Neural progenitor cell (in vitro differentiated cells): ENCODE data around the gene NUDT1. TPM values are rescaled to one million over a fixed set of nuclear protein-coding genes. Genes with fewer than 3 reads are reported as not detected.

Experiments
- DNase-seq: peaks from one replicate; pipeline ENCODE4 v3.0.0-alpha.2; 2016; ENCODE audit warnings: low spot score
- H2AFZ ChIP-seq: fragments of 200-600 bp; sonication (generic); replicated peaks from 2 replicates; pipeline ENCODE4 v1.6.1; 2016; ENCODE audit warnings: antibody characterized with exemption
- H3F3A ChIP-seq: fragments of 200-600 bp; sonication (generic); 2 replicates; pipeline ENCODE4 v1.6.1; 2016; ENCODE audit warnings: antibody characterized with exemption, low read depth
- H3K27ac ChIP-seq: fragments of 200-600 bp; sonication (generic); 2 replicates; pipeline ENCODE4 v1.5.1; 2016; ENCODE audit warnings: mild to moderate bottlenecking
- H3K27me3 ChIP-seq: fragments of 200-600 bp; sonication (generic); 2 replicates; pipeline ENCODE4 v1.6.1; 2016; ENCODE audit warnings: mild to moderate bottlenecking, moderate library complexity
- H3K36me3 ChIP-seq: fragments of 200-600 bp; sonication (generic); 2 replicates; pipeline ENCODE4 v1.5.1; 2016
- H3K4me1 ChIP-seq: fragments of 200-600 bp; sonication (generic); 2 replicates; pipeline ENCODE4 v1.6.1; 2016; ENCODE audit warnings: mixed run types
- H3K4me2 ChIP-seq: fragments of 200-600 bp; sonication (generic); 2 replicates; pipeline ENCODE4 v1.6.1; 2016
- H3K4me3 ChIP-seq: fragments of 200-600 bp; sonication (generic); 2 replicates; pipeline ENCODE4 v1.5.1; 2016
- H3K79me2 ChIP-seq: fragments of 200-600 bp; sonication (generic); 2 replicates; pipeline ENCODE4 v1.6.1; 2016; ENCODE audit warnings: low read depth
- H3K9ac ChIP-seq: fragments of 200-600 bp; sonication (generic); 2 replicates; pipeline ENCODE4 v1.6.1; 2016
- H3K9me3 ChIP-seq: fragments of 200-600 bp; sonication (generic); 2 replicates; pipeline ENCODE4 v1.5.1; 2016; ENCODE audit warnings: low read depth
- H4K20me1 ChIP-seq: fragments of 200-600 bp; sonication (generic); 2 replicates; pipeline ENCODE4 v1.6.1; 2016; ENCODE audit warnings: low read depth
- H3K27ac Mint-ChIP-seq: 3 replicates; pipeline ENCODE4 v1.8.0; 2021; ENCODE audit warnings: mixed read lengths
- H3K27me3 Mint-ChIP-seq: 2 replicates; pipeline ENCODE4 v1.8.0; 2022; ENCODE audit warnings: low read depth, mild to moderate bottlenecking, inconsistent platforms, moderate library complexity, mixed read lengths; ENCODE audit not compliant: insufficient read depth
- H3K36me3 Mint-ChIP-seq: 3 replicates; pipeline ENCODE4 v1.8.0; 2021; ENCODE audit warnings: mixed read lengths
- H3K4me1 Mint-ChIP-seq: 3 replicates; pipeline ENCODE4 v1.8.0; 2021; ENCODE audit warnings: mixed read lengths
- H3K4me3 Mint-ChIP-seq: 3 replicates; pipeline ENCODE4 v1.8.0; 2021; ENCODE audit warnings: mild to moderate bottlenecking, moderate library complexity, mixed read lengths
- H3K9me3 Mint-ChIP-seq: 3 replicates; pipeline ENCODE4 v1.8.0; 2020; ENCODE audit warnings: mixed read lengths
- EZH2 ChIP-seq: fragments of 200-600 bp; sonication (generic); IDR thresholded peaks from 2 replicates; pipeline ENCODE4 v1.6.1; 2017; ENCODE audit warnings: antibody characterized with exemption, mild to moderate bottlenecking, moderate library complexity
- EZH2phosphoT487 ChIP-seq: fragments of 200-600 bp; sonication (generic); IDR thresholded peaks from 2 replicates; pipeline ENCODE4 v1.6.1; 2017; ENCODE audit warnings: antibody characterized with exemption
- total RNA-seq: library from RNA; depleted of rRNA; stranded (reverse); fragments of >200 nt; gene quantifications from 2 replicates; pipeline ENCODE4 v1.2.3, GENCODE V29; 2015; ENCODE audit warnings: low replicate concordance
- TF ChIP-seq, protein P1 (sequence below): fragments of 200-600 bp; sonication (generic); IDR thresholded peaks from 2 replicates; pipeline ENCODE4 v1.5.1; 2017; ENCODE audit warnings: antibody characterized with exemption, mild to moderate bottlenecking

The NUDT1 gene
- total RNA-seq, 1 donor from 2014 or later, result 29.6 TPM

DNA sequence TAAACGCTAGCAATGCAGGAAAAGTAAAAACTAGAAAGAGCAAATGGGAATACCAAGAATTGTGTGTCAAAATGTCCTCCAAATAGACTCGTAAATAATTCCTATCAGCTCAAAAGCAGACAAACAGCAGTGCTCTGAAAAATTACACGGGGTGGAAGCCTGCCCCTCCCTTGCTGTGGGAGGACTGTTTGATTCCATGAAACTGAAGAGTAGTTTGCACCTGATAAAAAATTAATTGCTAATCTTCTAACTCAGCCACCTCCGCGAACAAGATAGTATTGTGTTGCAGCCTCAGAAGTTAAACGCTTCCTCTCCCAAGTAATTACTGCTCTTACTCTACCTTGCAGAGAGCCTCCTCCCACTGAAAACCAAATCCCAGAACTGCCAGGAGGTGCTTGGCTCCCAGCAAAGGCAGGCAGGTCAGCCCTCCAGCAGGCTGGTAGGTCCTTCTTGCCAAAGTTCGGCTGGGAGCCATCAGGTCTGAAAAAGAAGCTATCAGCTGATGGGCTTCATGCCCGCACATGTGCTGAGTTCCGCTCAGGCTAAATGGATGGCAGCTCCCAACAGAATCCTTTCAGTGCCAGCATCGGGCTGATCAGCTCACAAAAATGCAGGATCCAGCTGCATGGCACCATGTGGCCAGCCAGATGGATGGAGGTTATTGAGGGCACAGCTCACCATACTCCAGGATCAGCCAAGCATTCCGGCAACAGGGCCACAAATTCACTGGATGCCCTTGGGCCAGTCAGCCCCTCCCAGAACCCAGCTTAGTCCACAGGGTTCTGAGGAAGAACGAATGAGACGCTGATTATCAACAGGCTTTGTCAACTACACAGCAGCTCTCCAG lies 46.4 kb upstream of the NUDT1 start:
- H3K4me3 ChIP-seq, result no peak overlapping the region
- H3K36me3 Mint-ChIP-seq, result peaks cover 34% of the 10 kb centered on the region

DNA sequence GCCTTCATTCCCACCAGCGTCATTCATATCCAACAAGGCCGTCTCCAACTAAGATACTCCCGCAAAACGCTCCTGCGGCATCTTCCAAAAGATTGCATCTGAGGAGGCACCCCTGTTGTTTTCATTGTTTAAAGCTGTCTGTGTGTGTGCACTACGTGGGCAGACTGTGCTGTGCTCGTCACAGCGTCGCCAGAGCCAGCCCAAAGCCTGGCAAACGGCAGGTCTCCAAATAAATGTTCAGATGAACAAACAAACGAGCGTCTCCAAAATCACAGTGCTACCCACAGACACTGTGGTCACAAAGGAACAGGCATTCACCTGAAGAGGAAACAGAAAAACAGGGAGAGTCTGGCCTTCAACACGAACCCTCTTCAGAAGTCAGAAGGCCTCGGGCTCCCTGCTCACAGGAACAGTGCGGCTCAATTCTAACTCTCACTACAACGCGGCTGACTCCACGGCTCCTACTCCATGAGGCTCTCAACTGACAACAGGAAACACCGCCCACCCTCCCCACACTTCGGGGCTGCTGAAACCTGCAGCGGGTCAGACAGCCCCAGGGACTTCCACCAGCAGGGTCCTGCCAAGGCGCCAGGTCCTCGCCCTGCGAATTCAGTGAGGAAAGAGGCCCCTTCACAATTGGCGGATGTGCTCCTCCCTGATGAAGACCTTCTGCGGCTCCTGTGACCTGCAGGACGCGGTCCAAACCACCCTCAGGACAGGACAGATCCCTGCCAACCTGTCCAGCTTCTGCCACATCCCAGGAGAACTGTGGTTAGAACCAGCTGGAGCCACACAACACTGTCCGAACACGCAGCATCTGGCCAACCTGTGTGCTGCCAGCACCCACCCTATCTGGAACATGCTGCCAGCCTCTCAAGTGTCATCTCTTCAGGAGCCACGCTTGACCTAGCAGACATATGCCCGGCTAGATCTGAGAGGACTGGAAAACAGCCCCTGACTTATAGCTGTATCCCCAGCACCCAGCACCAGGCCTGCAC lies 45.3 kb upstream of the NUDT1 start:
- peaks cover 3% of the 10 kb centered on the region for H3K4me1 Mint-ChIP-seq
- Histone ChIP-seq H3K27me3 (no peaks in the 10 kb centered on the region), H4K20me1 (no peaks in the 10 kb centered on the region), H3K4me2 (no peak overlapping the region), H3K4me1 (peaks cover 10% of the 10 kb centered on the region), H2AFZ (no peak overlapping the region), H3K36me3 (no peaks in the 10 kb centered on the region), H3K79me2 (peaks cover 8% of the 10 kb centered on the region), H3K27ac (no peak overlapping the region), H3K4me3 (no peak overlapping the region), H3K9ac (no peak overlapping the region), H3K9me3 (no peaks in the 10 kb centered on the region), H3F3A (no peaks in the 10 kb centered on the region)
- H3K9me3 Mint-ChIP-seq, result peaks cover 7% of the 10 kb centered on the region
- H3K4me3 Mint-ChIP-seq, result no peak overlapping the region
- no peak for TF ChIP-seq EZH2phosphoT487
- no peak for TF ChIP-seq EZH2
- TF ChIP-seq, protein P1, sequence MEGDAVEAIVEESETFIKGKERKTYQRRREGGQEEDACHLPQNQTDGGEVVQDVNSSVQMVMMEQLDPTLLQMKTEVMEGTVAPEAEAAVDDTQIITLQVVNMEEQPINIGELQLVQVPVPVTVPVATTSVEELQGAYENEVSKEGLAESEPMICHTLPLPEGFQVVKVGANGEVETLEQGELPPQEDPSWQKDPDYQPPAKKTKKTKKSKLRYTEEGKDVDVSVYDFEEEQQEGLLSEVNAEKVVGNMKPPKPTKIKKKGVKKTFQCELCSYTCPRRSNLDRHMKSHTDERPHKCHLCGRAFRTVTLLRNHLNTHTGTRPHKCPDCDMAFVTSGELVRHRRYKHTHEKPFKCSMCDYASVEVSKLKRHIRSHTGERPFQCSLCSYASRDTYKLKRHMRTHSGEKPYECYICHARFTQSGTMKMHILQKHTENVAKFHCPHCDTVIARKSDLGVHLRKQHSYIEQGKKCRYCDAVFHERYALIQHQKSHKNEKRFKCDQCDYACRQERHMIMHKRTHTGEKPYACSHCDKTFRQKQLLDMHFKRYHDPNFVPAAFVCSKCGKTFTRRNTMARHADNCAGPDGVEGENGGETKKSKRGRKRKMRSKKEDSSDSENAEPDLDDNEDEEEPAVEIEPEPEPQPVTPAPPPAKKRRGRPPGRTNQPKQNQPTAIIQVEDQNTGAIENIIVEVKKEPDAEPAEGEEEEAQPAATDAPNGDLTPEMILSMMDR, result no peak
- DNase-seq, result no peak
- no peaks in the 10 kb centered on the region for H3K27me3 Mint-ChIP-seq
- H3K27ac Mint-ChIP-seq, result peak overlapping the region; percentile 57
- H3K36me3 Mint-ChIP-seq, result peaks cover 29% of the 10 kb centered on the region

More for the DNA sequence above, 46.4 kb upstream of the NUDT1 start:
- Histone ChIP-seq H3K27ac (no peak overlapping the region), H3K27me3 (no peaks in the 10 kb centered on the region), H3K36me3 (no peaks in the 10 kb centered on the region), H4K20me1 (no peaks in the 10 kb centered on the region), H3K9ac (no peak overlapping the region), H3F3A (no peaks in the 10 kb centered on the region), H3K4me1 (peaks cover 10% of the 10 kb centered on the region), H2AFZ (no peak overlapping the region), H3K4me2 (no peak overlapping the region), H3K79me2 (peaks cover 8% of the 10 kb centered on the region), H3K9me3 (no peaks in the 10 kb centered on the region)
- Mint-ChIP-seq H3K9me3 (peaks cover 7% of the 10 kb centered on the region), H3K4me3 (no peak overlapping the region), H3K4me1 (peaks cover 3% of the 10 kb centered on the region), H3K27ac (no peak overlapping the region), H3K27me3 (no peaks in the 10 kb centered on the region)
- no peak for DNase-seq
- no peak for TF ChIP-seq EZH2phosphoT487
- TF ChIP-seq EZH2, result no peak
- TF ChIP-seq, protein P1, result no peak

DNA sequence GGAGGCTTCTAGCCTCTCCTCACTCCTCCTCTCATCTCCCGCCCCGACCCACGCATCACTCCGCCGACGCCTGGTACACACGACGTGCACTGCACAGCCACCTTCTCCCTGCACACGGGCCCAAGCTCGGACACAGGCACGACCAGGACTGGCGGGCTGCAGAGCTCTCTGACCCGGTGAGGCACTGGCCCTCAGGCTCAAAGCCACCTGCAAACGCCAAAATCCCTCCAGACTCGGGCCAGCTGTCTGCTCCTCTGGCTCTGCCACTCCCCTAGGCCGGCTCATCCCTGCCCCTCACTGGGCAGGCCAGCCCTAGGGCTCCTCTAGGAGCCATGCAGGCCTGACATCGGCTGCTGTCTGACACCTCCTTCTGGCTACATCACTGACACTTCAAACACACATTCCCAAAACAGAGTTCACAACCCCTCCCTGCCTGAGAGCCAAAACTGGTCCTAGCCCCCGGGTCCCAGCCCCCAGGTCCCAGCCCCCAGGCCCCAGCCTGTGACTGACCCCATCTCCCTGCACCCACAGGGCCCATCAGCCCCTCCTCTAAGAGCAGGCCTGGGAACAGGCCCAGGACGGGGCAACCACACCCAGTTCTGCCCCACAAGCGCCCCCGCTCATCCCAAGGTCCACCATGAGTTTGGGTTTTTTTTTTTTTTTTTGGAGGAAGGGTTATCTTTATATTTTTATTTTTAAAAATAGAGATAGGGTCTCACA lies 44.4 kb upstream of the NUDT1 start:
- H3K36me3 Mint-ChIP-seq, result peaks cover 25% of the 10 kb centered on the region
- no peaks in the 10 kb centered on the region for H3K9me3 ChIP-seq
- H3K4me2 ChIP-seq, result no peak overlapping the region
- peak overlapping the region; percentile 63 for H3K4me3 Mint-ChIP-seq
- no peak overlapping the region for H2AFZ ChIP-seq
- H3K4me1 ChIP-seq, result peaks cover 9% of the 10 kb centered on the region
- no peak overlapping the region for H3K27ac ChIP-seq
- H3K27ac Mint-ChIP-seq, result peak overlapping the region; percentile 57
- no peaks in the 10 kb centered on the region for H3K36me3 ChIP-seq
- no peaks in the 10 kb centered on the region for H3F3A ChIP-seq
- no peak for DNase-seq
- no peaks in the 10 kb centered on the region for H3K27me3 Mint-ChIP-seq
- peaks cover 7% of the 10 kb centered on the region for H3K9me3 Mint-ChIP-seq
- TF ChIP-seq, protein P1, result no peak
- TF ChIP-seq EZH2 (no peak), EZH2phosphoT487 (no peak)
- peaks cover 8% of the 10 kb centered on the region for H3K79me2 ChIP-seq
- H3K27me3 ChIP-seq, result no peaks in the 10 kb centered on the region
- no peaks in the 10 kb centered on the region for H4K20me1 ChIP-seq
- no peak overlapping the region for H3K4me3 ChIP-seq
- peaks cover 6% of the 10 kb centered on the region for H3K4me1 Mint-ChIP-seq
- no peak overlapping the region for H3K9ac ChIP-seq
